Neutrophil (primary cell): ENCODE results near the gene KLHL40.
"Not testable (repeated sequence)": the region's sequence is repeated elsewhere in the genome, so short reads cannot be mapped to it uniquely, and the experiment has no call there.

ENCODE experiments used
- H3K27ac ChIP-seq: fragments of 200-600 bp; sonication (generic); 2 replicates; pipeline ENCODE4 v1.5.1; 2016; ENCODE audit warnings: mild to moderate bottlenecking, moderate library complexity
- H3K27me3 ChIP-seq: fragments of 200-600 bp; sonication (generic); 2 replicates; pipeline ENCODE4 v1.6.0; 2016; ENCODE audit warnings: mild to moderate bottlenecking
- H3K36me3 ChIP-seq: fragments of 200-600 bp; sonication (generic); 2 replicates; pipeline ENCODE4 v1.5.1; 2017
- H3K4me1 ChIP-seq, 2 experiments: fragments of 200-600 bp in 1 of 2; sonication (generic) in 1 of 2; 1 replicate in 1 of 2; 2 replicates in 1 of 2; pipeline versions ENCODE4 v1.5.1 to v1.6.1; 2013 to 2016; ENCODE audit warnings: low read depth in 1 of 2, low read length in 1 of 2, mild to moderate bottlenecking in 1 of 2, moderate library complexity in 1 of 2; ENCODE audit not compliant: control insufficient read depth in 1 of 2, insufficient read depth in 1 of 2
- H3K4me3 ChIP-seq, 2 experiments: fragments of 200-600 bp in 1 of 2; sonication (generic) in 1 of 2; 1 replicate in 1 of 2; 2 replicates in 1 of 2; pipeline ENCODE4 v1.5.1; 2013 to 2016; ENCODE audit warnings: low read depth in 1 of 2, low read length in 1 of 2, mild to moderate bottlenecking in 1 of 2, moderate library complexity in 1 of 2
- H3K9me3 ChIP-seq: fragments of 200-600 bp; sonication (generic); 2 replicates; pipeline ENCODE4 v1.5.1; 2016
- TF ChIP-seq, protein P1 (sequence below): fragments of 200-600 bp; sonication (generic); IDR thresholded peaks from 2 replicates; pipeline ENCODE4 v1.5.1; 2016; ENCODE audit warnings: antibody characterized with exemption

The KLHL40 gene

GRCh38 chr3:42719002-42719401, 33.7 kb downstream of the KLHL40 start:
- Histone ChIP-seq H3K4me3 (no peak overlapping the region), H3K36me3 (no peaks in the 10 kb centered on the region), H3K9me3 (no peaks in the 10 kb centered on the region), H3K27me3 (no peaks in the 10 kb centered on the region), H3K27ac (no peak overlapping the region), H3K4me1 (peaks cover 18% of the 10 kb centered on the region in 2 experiments)
- TF ChIP-seq, protein P1, sequence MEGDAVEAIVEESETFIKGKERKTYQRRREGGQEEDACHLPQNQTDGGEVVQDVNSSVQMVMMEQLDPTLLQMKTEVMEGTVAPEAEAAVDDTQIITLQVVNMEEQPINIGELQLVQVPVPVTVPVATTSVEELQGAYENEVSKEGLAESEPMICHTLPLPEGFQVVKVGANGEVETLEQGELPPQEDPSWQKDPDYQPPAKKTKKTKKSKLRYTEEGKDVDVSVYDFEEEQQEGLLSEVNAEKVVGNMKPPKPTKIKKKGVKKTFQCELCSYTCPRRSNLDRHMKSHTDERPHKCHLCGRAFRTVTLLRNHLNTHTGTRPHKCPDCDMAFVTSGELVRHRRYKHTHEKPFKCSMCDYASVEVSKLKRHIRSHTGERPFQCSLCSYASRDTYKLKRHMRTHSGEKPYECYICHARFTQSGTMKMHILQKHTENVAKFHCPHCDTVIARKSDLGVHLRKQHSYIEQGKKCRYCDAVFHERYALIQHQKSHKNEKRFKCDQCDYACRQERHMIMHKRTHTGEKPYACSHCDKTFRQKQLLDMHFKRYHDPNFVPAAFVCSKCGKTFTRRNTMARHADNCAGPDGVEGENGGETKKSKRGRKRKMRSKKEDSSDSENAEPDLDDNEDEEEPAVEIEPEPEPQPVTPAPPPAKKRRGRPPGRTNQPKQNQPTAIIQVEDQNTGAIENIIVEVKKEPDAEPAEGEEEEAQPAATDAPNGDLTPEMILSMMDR = no peak

DNA sequence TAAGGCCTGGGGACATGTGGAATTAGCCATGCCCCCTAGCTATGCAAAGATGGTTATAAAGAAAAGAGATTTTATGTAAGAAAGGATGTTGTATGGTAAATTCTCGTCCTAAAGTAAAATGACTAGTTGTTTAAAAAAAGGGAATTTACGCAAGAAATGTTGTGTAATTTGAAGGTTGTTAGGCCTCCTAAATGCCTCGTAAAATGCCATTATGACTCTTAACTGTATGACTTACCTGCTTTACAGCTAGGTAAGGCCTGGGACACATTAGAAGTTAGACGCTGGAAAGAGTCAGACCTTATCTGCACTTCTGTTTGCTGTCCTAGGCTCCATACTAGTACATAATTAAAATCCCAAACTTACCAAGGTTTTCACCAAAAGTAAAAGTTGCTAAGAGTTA, 34.8 kb downstream of the KLHL40 start:
- Histone ChIP-seq H3K27ac (peak overlapping the region; percentile 62), H3K27me3 (no peaks in the 10 kb centered on the region), H3K4me1 (peaks cover 18% of the 10 kb centered on the region in 2 experiments), H3K36me3 (no peaks in the 10 kb centered on the region), H3K4me3 (no peak overlapping the region), H3K9me3 (no peaks in the 10 kb centered on the region)
- TF ChIP-seq, protein P1 = no peak

DNA sequence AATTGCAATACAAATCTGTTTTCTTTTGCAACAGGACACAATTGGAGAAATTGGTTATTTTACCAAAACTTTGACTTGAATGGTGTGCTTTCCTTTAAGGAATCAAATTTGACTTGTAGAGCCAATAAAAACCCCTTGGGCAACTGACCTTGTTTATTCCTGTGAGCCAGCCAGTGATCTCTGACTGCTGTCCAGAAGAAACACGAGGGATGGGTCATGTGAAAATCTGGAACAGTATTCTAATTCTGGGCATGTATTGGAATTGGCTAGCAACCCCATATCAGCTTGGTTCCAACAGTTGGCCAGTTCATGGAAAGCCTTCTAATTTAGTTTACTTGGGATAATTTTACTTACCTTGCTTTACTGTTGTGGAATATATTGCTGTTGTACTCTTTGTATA, 36.4 kb downstream of the KLHL40 start:
- Histone ChIP-seq H3K9me3 (no peaks in the 10 kb centered on the region), H3K4me1 (peaks cover 18% of the 10 kb centered on the region in 2 experiments), H3K36me3 (no peaks in the 10 kb centered on the region), H3K27ac (no peak overlapping the region), H3K27me3 (no peaks in the 10 kb centered on the region), H3K4me3 (no peak overlapping the region)
- TF ChIP-seq, protein P1 = no peak

DNA sequence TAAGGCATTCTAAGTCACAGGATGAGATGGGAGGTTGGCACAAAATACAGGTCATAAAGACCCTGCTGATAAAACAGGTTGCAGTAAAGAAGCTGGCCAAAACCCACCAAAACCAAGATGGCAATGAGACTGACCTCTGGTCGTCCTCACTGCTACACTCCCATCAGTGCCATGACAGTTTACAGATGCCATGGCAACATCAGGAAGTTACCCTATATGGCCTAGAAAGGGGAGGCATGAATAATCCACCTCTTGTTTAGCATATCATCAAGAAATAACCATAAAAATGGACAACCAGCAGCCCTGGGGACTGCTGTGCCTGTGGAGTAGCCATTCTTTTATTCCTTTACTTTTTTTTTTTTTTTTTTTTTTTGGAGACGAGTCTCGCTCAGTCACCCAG, 37.1 kb downstream of the KLHL40 start:
- H3K27ac ChIP-seq, H3K36me3 ChIP-seq, H3K9me3 ChIP-seq, H3K4me3 ChIP-seq, H3K27me3 ChIP-seq: not testable (repeated sequence)
- H3K4me1 ChIP-seq = peaks cover 13 to 16% of the 10 kb centered on the region in 2 experiments

- TF ChIP-seq, protein P1 = no peak
- H3K4me3 ChIP-seq = no peak overlapping the region
Observed at GRCh38 chr3:42723219-42723618, 37.9 kb downstream of the KLHL40 start.

GRCh38 chr3:42725454-42725853, 40.1 kb downstream of the KLHL40 start:
- H3K4me3 ChIP-seq = no peak overlapping the region
- H3K4me1 ChIP-seq = peaks cover 0 to 2% of the 10 kb centered on the region in 2 experiments
- TF ChIP-seq, protein P1 = no peak
- no peaks in the 10 kb centered on the region for H3K27me3 ChIP-seq
- H3K36me3 ChIP-seq = no peaks in the 10 kb centered on the region
- no peak overlapping the region for H3K27ac ChIP-seq
- no peaks in the 10 kb centered on the region for H3K9me3 ChIP-seq

More at GRCh38 chr3:42723219-42723618, 37.9 kb downstream of the KLHL40 start:
- H3K4me1 ChIP-seq = peaks cover 6 to 12% of the 10 kb centered on the region in 2 experiments
- H3K27ac ChIP-seq = no peak overlapping the region
- H3K36me3 ChIP-seq = no peaks in the 10 kb centered on the region
- H3K27me3 ChIP-seq = no peaks in the 10 kb centered on the region
- no peaks in the 10 kb centered on the region for H3K9me3 ChIP-seq
